WTC11 (cell line): Measurements from ENCODE around the gene GDNF. TPM values are rescaled to one million over a fixed set of nuclear protein-coding genes. Genes with fewer than 3 reads are reported as not detected.

Experiments used
- ATAC-seq: fragments of 200-7000 bp; cut with Tn5 transposase; 2 replicates; pipeline ENCODE4 v1.10.0; 2021; ENCODE audit warnings: mild to moderate bottlenecking, moderate library complexity
- CTCF ChIA-PET: fragments of 300-600 bp; sonication (Branson Sonifier 250); formaldehyde crosslinking; loops from one replicate; lab custom pipeline; 2021; ENCODE audit warnings: antibody characterized with exemption; lab: Charles Lee
- POLR2A ChIA-PET: fragments of 350-600 bp; sonication (Branson Sonifier 250); formaldehyde crosslinking; loops from one replicate; lab custom pipeline; 2021; ENCODE audit warnings: antibody characterized with exemption; lab: Charles Lee
- DNase-seq: peaks from one replicate; pipeline ENCODE4 v3.0.0; 2021; ENCODE audit warnings: low spot score
- H3K27ac Mint-ChIP-seq: 2 replicates; pipeline ENCODE4 v1.8.0; 2021; ENCODE audit warnings: mixed read lengths
- H3K27me3 Mint-ChIP-seq: 2 replicates; pipeline ENCODE4 v1.8.0; 2021; ENCODE audit warnings: low read depth, mild to moderate bottlenecking, moderate library complexity, mixed read lengths
- H3K36me3 Mint-ChIP-seq: 2 replicates; pipeline ENCODE4 v1.8.0; 2021; ENCODE audit warnings: mixed read lengths
- H3K4me1 Mint-ChIP-seq: 2 replicates; pipeline ENCODE4 v1.8.0; 2022; ENCODE audit warnings: mixed read lengths
- H3K4me3 Mint-ChIP-seq: 2 replicates; pipeline ENCODE4 v1.8.0; 2021; ENCODE audit warnings: mild to moderate bottlenecking, moderate library complexity, mixed read lengths
- H3K9me3 Mint-ChIP-seq: 2 replicates; pipeline ENCODE4 v1.8.0; 2021; ENCODE audit warnings: mixed read lengths
- AFF4 ChIP-seq: sonication (generic); formaldehyde crosslinking; IDR thresholded peaks from 2 replicates; pipeline ENCODE4 v1.8.1; 2023; ENCODE audit warnings: mild to moderate bottlenecking, missing genetic modification reagents, borderline replicate concordance
- ATF1 ChIP-seq: sonication (generic); formaldehyde crosslinking; IDR thresholded peaks from 2 replicates; pipeline ENCODE4 v1.8.1; 2023; ENCODE audit warnings: mild to moderate bottlenecking, moderate library complexity, missing genetic modification reagents
- CBFB ChIP-seq: sonication (generic); formaldehyde crosslinking; IDR thresholded peaks from 2 replicates; pipeline ENCODE4 v1.8.1; 2022; ENCODE audit warnings: mild to moderate bottlenecking, low read depth, missing genetic modification reagents
- CDX4 ChIP-seq: fragments of 250-450 bp; sonication (Bioruptor Pico); IDR thresholded peaks from 2 replicates; pipeline ENCODE4 v1.9.0; 2021; ENCODE audit warnings: moderate library complexity, mild to moderate bottlenecking, inconsistent platforms, borderline replicate concordance
- E2F4 ChIP-seq: sonication (generic); formaldehyde crosslinking; IDR thresholded peaks from 2 replicates; pipeline ENCODE4 v1.8.1; 2022; ENCODE audit warnings: low read depth, mild to moderate bottlenecking, moderate library complexity, missing genetic modification reagents, borderline replicate concordance
- HMGA2 ChIP-seq: fragments of 250-450 bp; sonication (Bioruptor Pico); IDR thresholded peaks from 2 replicates; pipeline ENCODE4 v1.4.0; 2021; ENCODE audit warnings: mild to moderate bottlenecking, moderate library complexity
- NFYB ChIP-seq: sonication (generic); formaldehyde crosslinking; conservative IDR thresholded peaks from 2 replicates; pipeline ENCODE4 v1.8.0; 2022; ENCODE audit warnings: low read depth, missing genetic modification reagents
- NR2C2 ChIP-seq: sonication (generic); formaldehyde crosslinking; IDR thresholded peaks from 2 replicates; pipeline ENCODE4 v1.8.0; 2022; ENCODE audit warnings: mild to moderate bottlenecking, missing genetic modification reagents
- PRRX2 ChIP-seq: fragments of 250-450 bp; sonication (Bioruptor Pico); IDR thresholded peaks from 2 replicates; pipeline ENCODE4 v1.8.0; 2021; ENCODE audit warnings: mild to moderate bottlenecking
- RORB ChIP-seq: fragments of 250-450 bp; sonication (Bioruptor Pico); IDR thresholded peaks from 2 replicates; pipeline ENCODE4 v1.9.0; 2021; ENCODE audit warnings: mild to moderate bottlenecking
- SMAD4 ChIP-seq: sonication (generic); formaldehyde crosslinking; IDR thresholded peaks from 2 replicates; pipeline ENCODE4 v1.8.0; 2022; ENCODE audit warnings: mild to moderate bottlenecking, missing genetic modification reagents
- ZBTB43 ChIP-seq: sonication (generic); formaldehyde crosslinking; IDR thresholded peaks from 2 replicates; pipeline ENCODE4 v1.8.1; 2023; ENCODE audit warnings: mild to moderate bottlenecking, missing genetic modification reagents
- ZNF232 ChIP-seq: sonication (generic); formaldehyde crosslinking; IDR thresholded peaks from 2 replicates; pipeline ENCODE4 v1.8.0; 2022; ENCODE audit warnings: mild to moderate bottlenecking, missing genetic modification reagents
- total RNA-seq: library from RNA; stranded (reverse); gene quantifications from 3 replicates; pipeline ENCODE4 v1.2.3, GENCODE V29; 2021
- TF ChIP-seq, protein P1 (sequence below): sonication (generic); formaldehyde crosslinking; IDR thresholded peaks from 2 replicates; pipeline ENCODE4 v1.8.1; 2022; ENCODE audit warnings: mild to moderate bottlenecking, missing genetic modification reagents, moderate library complexity, borderline replicate concordance
- TF ChIP-seq, protein P2 (sequence below): fragments of 250-450 bp; sonication (Bioruptor Pico); IDR thresholded peaks from 2 replicates; pipeline ENCODE4 v2.1.2; 2022; ENCODE audit warnings: mild to moderate bottlenecking, moderate library complexity
- TF ChIP-seq, protein P3 (sequence below): sonication (generic); formaldehyde crosslinking; IDR thresholded peaks from 2 replicates; pipeline ENCODE4 v1.8.0; 2022; ENCODE audit warnings: mild to moderate bottlenecking, missing genetic modification reagents
- TF ChIP-seq, protein P4 (sequence below): sonication (generic); formaldehyde crosslinking; IDR thresholded peaks from 2 replicates; pipeline ENCODE4 v1.8.0; 2022; ENCODE audit warnings: mild to moderate bottlenecking, missing genetic modification reagents
- TF ChIP-seq, protein P5 (sequence below): sonication (generic); formaldehyde crosslinking; IDR thresholded peaks from 2 replicates; pipeline ENCODE4 v1.8.1; 2023; ENCODE audit warnings: mild to moderate bottlenecking, missing genetic modification reagents, moderate library complexity

Gene GDNF
- total RNA-seq, 1 experiment from 2014 or later = 4.7 TPM

DNA sequence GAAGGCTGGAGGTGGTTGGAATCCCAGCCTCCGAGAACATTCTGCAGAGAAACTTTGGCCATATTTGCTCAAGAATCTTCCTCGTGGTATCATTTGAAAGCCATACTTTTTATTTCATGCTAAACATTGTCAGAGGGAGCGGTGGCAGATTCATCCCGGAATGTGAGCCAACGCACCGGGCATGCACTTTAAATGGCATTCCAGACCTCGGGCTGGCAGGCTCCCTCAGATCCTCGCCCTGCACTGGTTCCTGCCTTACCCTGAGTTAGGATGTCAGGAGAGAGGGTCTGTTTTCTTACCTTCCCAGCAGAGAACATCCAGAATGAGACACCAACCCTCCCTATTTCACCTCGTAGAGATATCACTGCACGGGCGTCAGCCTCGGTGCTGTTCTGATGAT, 33.8 kb downstream of the GDNF start (continued):
- TF ChIP-seq, protein P1, sequence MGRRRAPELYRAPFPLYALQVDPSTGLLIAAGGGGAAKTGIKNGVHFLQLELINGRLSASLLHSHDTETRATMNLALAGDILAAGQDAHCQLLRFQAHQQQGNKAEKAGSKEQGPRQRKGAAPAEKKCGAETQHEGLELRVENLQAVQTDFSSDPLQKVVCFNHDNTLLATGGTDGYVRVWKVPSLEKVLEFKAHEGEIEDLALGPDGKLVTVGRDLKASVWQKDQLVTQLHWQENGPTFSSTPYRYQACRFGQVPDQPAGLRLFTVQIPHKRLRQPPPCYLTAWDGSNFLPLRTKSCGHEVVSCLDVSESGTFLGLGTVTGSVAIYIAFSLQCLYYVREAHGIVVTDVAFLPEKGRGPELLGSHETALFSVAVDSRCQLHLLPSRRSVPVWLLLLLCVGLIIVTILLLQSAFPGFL (CRISPR knock-in tag) = no peak
- TF ChIP-seq AFF4 (CRISPR knock-in tag) = no peak
- no peak for TF ChIP-seq CBFB
- TF ChIP-seq, protein P2, sequence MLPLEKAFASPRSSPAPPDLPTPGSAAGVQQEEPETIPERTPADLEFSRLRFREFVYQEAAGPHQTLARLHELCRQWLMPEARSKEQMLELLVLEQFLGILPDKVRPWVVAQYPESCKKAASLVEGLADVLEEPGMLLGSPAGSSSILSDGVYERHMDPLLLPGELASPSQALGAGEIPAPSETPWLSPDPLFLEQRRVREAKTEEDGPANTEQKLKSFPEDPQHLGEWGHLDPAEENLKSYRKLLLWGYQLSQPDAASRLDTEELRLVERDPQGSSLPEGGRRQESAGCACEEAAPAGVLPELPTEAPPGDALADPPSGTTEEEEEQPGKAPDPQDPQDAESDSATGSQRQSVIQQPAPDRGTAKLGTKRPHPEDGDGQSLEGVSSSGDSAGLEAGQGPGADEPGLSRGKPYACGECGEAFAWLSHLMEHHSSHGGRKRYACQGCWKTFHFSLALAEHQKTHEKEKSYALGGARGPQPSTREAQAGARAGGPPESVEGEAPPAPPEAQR (CRISPR knock-in tag) = no peak
- no peak for TF ChIP-seq HMGA2 (CRISPR knock-in tag)
- no peak for TF ChIP-seq RORB
- TF ChIP-seq ZBTB43 = no peak
- TF ChIP-seq, protein P3, sequence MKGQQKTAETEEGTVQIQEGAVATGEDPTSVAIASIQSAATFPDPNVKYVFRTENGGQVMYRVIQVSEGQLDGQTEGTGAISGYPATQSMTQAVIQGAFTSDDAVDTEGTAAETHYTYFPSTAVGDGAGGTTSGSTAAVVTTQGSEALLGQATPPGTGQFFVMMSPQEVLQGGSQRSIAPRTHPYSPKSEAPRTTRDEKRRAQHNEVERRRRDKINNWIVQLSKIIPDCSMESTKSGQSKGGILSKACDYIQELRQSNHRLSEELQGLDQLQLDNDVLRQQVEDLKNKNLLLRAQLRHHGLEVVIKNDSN (CRISPR knock-in tag) = no peak
- no peak for TF ChIP-seq NFYB (CRISPR knock-in tag)
- no peak for TF ChIP-seq SMAD4 (CRISPR knock-in tag)
- TF ChIP-seq CDX4 (CRISPR knock-in tag) = no peak

- ChIA-PET POLR2A (no interaction called here), CTCF (no interaction called here)
- Mint-ChIP-seq H3K27ac (no peak overlapping the region), H3K4me1 (peaks cover 3% of the 10 kb centered on the region; the same call in 1 of the 2 replicates), H3K36me3 (no peaks in the 10 kb centered on the region), H3K27me3 (peaks cover 4% of the 10 kb centered on the region), H3K9me3 (peaks cover 13% of the 10 kb centered on the region), H3K4me3 (no peak overlapping the region)
- no peak for ATAC-seq
- no peak for DNase-seq
- TF ChIP-seq NR2C2 (CRISPR knock-in tag) (no peak), PRRX2 (CRISPR knock-in tag) (no peak), ZNF232 (CRISPR knock-in tag) (no peak), AFF4 (CRISPR knock-in tag) (no peak), ATF1 (CRISPR knock-in tag) (no peak), NFYB (CRISPR knock-in tag) (no peak), E2F4 (CRISPR knock-in tag) (no peak)
- TF ChIP-seq, protein P4, sequence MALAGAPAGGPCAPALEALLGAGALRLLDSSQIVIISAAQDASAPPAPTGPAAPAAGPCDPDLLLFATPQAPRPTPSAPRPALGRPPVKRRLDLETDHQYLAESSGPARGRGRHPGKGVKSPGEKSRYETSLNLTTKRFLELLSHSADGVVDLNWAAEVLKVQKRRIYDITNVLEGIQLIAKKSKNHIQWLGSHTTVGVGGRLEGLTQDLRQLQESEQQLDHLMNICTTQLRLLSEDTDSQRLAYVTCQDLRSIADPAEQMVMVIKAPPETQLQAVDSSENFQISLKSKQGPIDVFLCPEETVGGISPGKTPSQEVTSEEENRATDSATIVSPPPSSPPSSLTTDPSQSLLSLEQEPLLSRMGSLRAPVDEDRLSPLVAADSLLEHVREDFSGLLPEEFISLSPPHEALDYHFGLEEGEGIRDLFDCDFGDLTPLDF (CRISPR knock-in tag) = no peak
- TF ChIP-seq, protein P5, sequence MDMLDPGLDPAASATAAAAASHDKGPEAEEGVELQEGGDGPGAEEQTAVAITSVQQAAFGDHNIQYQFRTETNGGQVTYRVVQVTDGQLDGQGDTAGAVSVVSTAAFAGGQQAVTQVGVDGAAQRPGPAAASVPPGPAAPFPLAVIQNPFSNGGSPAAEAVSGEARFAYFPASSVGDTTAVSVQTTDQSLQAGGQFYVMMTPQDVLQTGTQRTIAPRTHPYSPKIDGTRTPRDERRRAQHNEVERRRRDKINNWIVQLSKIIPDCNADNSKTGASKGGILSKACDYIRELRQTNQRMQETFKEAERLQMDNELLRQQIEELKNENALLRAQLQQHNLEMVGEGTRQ (CRISPR knock-in tag) = no peak
- TF ChIP-seq, protein P1 (CRISPR knock-in tag) = no peak
These were observed 35.4 kb downstream of the GDNF start for GRCh38 chr5:37804401-37804800.
